GM18867 (cell line): ENCODE results near the gene APOB.

Source experiments
- ATAC-seq: cut with Tn5 transposase; IDR thresholded peaks from one replicate; pipeline ENCODE4 v1.9.1; 2021; ENCODE audit warnings: mild to moderate bottlenecking, moderate library complexity; ENCODE audit not compliant: unreplicated experiment

The APOB gene

GRCh38 chr2:20986024-20986939, 57.6 kb downstream of the APOB start:
- no peak for ATAC-seq

GRCh38 chr2:20985062-20985461, 58.8 kb downstream of the APOB start:
- no peak for ATAC-seq

DNA sequence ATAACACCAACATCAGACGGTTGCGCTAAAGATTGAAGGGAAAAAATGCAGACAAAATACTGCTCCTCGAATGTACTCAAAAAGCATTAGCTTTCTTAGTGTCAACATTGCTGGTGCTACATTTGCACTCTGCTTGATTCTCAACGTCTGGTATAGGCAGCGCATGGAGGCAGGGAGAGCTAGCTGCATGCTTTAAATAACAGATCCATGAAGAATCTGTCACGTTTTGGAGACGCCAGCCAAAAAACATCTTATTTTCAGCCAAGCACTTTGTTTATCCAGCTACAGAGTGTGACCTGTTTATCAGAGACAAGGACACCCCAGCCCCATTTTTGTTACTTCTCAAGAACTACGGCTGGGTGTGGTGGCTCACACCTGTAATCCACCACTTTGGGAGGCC, 59.5 kb downstream of the APOB start:
- ATAC-seq, result no peak

- no peak for ATAC-seq
Measured at GRCh38 chr2:20983844-20984243, 60.0 kb downstream of the APOB start.

DNA sequence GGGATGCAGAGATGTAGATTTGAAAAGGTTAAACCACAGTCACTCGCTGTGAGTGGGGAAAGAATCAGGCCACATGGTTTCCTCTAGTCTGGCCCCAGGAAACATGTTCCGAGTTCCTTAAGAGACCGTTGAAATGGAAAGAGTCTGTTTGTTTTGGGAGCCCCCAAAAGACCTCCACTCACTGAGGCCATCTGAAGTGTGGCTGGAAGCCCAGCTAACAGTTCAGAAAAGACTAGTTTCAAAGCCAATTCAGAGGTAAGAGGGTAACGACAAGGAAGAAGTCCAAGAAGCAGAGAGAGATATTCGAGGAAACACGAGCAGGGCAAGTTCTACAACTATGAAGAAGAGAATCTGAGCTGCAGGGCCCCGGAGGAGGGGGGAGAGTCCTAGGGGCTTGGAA, 61.0 kb downstream of the APOB start:
- ATAC-seq, result no peak

- ATAC-seq, result no peak
Measured at GRCh38 chr2:20977520-20978180, 66.2 kb downstream of the APOB start.

DNA sequence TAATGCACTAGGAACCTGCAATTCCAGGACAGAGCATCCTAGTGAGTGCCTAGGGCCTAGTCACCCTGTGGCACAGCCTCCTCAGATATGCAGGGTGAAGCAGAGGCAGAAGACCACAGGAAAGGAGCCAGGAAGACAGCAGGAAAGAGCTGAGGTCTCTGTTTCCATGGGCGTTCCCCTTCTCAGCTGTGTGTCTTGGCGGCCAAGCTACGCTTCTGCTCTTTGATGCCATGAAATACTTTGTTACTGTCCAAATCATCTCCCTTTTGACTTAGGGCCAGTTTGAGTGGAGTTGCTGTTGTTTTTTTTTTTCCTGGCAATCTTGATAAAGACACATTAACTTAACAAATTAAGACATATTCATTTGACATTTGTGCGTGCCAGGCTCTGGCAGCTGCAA, 67.3 kb downstream of the APOB start:
- no peak for ATAC-seq

DNA sequence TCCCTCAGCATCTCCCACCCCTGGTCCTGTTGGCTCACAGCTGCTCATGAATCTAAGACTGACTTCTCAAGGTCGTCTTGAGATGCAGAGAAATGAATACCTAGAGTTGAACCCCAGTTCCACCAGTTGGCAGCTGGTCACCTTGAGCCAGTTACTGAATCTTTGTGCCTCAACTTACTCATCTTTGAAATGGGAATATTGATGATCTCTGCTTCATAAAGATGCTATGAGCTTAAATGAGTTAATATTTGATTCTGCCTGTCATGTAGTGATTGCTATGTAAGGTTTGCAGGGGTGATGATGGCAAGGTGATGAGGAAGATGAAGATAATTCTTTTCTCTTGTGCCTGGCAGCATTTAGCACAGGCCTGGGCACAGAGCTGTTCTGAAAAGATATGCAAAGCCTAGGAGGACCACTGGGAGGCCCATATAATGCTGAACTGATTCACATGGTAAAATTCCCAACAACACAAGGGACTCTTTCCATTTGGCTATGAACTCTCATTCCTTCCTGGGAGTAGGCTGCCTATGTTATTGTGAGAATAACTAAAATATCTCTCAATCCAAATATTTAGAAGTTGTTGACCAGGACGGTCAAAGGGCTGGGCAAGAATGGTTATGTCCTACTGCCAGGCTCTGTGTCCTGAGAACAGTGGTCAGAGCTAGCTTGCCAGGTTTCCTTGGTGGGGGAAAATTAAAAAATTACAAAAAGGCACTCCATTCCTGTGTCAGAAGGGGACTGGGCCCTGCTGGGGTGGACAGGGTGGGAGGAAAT, 70.9 kb downstream of the APOB start:
- ATAC-seq, result no peak

- ATAC-seq, result no peak
Measured at GRCh38 chr2:20972110-20972509, 71.8 kb downstream of the APOB start.

GRCh38 chr2:20970068-20970467, 73.8 kb downstream of the APOB start:
- ATAC-seq, result no peak

GRCh38 chr2:20966061-20966595, 77.7 kb downstream of the APOB start:
- no peak for ATAC-seq

- no peak for ATAC-seq
Measured at GRCh38 chr2:20965221-20965620, 78.7 kb downstream of the APOB start.

GRCh38 chr2:20963867-20964266, 80.0 kb downstream of the APOB start:
- ATAC-seq, result no peak

- peak; percentile 83 for ATAC-seq
Measured at GRCh38 chr2:20962939-20963557, 80.8 kb downstream of the APOB start.

DNA sequence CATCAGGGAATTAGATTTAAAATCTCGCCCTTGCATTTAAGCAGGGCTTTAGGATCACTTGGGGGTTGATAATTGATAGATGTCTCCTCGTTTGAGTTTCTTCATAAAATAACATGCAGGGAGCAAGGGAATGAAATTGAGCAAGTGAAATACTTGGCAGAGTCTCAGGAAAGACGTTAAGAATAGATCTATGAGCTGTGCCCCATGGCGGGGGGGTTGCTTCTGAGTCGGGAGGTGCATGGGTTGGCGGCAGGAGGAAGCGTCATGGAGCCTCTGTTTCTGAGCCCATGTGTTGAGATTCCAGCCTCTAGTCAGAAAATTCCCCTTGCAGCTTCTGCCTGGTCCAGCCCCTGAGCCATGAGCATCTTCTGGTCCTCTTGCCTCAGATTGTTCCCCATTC, 82.0 kb downstream of the APOB start:
- ATAC-seq, result no peak

- no peak for ATAC-seq
Measured at GRCh38 chr2:20960003-20960402, 83.9 kb downstream of the APOB start.

- no peak for ATAC-seq
Measured at GRCh38 chr2:20959252-20959651, 84.6 kb downstream of the APOB start.

GRCh38 chr2:20957788-20958525, 85.9 kb downstream of the APOB start:
- no peak for ATAC-seq

DNA sequence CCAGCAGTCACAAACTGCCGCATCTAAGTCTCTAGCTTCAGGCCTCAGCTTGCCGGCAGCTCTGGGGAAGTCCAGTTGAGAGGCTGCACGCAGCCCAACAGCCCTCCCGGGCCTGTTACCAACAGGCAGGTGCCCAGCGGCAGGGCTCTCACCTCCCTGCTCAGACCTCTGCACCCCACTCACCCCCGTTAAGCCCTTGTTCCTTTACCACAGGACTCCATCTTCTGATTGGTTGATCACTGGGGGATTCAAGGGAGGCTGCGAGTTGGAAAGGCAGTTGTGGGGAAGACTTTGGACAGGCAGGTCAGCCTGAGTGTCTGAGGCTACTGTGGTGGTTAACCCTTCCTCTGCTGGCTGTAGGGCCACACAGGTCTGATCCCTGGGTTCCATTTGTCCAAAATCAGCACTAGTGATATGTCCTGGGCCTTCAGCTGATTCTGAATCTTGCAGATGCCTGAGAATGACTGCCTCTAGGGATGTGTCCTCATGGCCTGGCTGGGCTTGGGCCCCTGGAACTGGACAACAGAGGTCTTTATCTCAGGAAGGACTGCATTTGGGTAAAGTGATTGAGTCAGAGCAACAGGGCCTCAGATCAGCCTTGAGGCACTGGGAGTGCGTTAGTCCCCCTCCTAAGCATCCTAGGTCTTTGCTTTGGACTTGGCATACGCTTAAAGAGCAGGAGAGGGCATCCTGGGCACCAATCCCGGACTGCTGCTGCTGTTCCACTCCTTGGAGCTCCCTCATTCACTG, 88.4 kb downstream of the APOB start:
- ATAC-seq, result no peak
